ENCODE data around the gene NGEF. TPM values are rescaled to one million over a fixed set of nuclear protein-coding genes. Genes with fewer than 3 reads are reported as not detected.

NGEF gene
- total and polyA plus RNA-seq, 4 donors = 10.6 to 22.6 (median 10.8) TPM

- H3K9ac ChIP-seq (ENCODE audit: low read depth in 1 of 2, low read length in 2 of 2) = no peak overlapping the region
- peak overlapping the region; percentile 81 for H3K27ac ChIP-seq (ENCODE audit: low read depth in 1 of 2, low read length in 2 of 2)
- no peaks in the 10 kb centered on the region for H3K27me3 ChIP-seq (ENCODE audit: control insufficient read depth in 4 of 4, insufficient read depth in 4 of 4, low read length in 3 of 4)
- peaks cover 0 to 3% (median 1%) of the 10 kb centered on the region in 4 donors for H3K36me3 ChIP-seq (ENCODE audit: control insufficient read depth in 4 of 4, insufficient read depth in 3 of 4, low read depth in 1 of 4, low read length in 3 of 4)
- peak; percentile 13 for TF ChIP-seq SP1 (IDR thresholded peaks at IDR 0.05)
- no peak for TF ChIP-seq JUND (IDR thresholded peaks at IDR 0.05)
- peak in 1 of 2 donors; percentile 40 for TF ChIP-seq HNF4A (conservative IDR thresholded peaks at IDR 0.05)
- TF ChIP-seq CTCF (IDR thresholded peaks at IDR 0.05; ENCODE audit: low read depth, low read length, missing input control) = no peak
- TF ChIP-seq FOXA1 (IDR thresholded peaks at IDR 0.05) = no peak
- TF ChIP-seq ZBTB33 (IDR thresholded peaks at IDR 0.05) = no peak
- TF ChIP-seq FOXA2 (IDR thresholded peaks at IDR 0.05) = no peak
- peak; percentile 16 for TF ChIP-seq REST (IDR thresholded peaks at IDR 0.05)
- no peak for TF ChIP-seq GABPA (IDR thresholded peaks at IDR 0.05 in 1 of 2, conservative IDR thresholded peaks at IDR 0.05 in 1 of 2)
- no peak for TF ChIP-seq MAX (IDR thresholded peaks at IDR 0.05)
- no peak for TF ChIP-seq ATF3 (IDR thresholded peaks at IDR 0.05)
- peak in 1 of 2 donors; percentile 12 for TF ChIP-seq RXRA (IDR thresholded peaks at IDR 0.05)
- no peak for TF ChIP-seq YY1 (IDR thresholded peaks at IDR 0.05)
- peak in 1 of 2 donors; percentile 14 for TF ChIP-seq RAD21 (IDR thresholded peaks at IDR 0.05)
- TF ChIP-seq EGR1 (IDR thresholded peaks at IDR 0.05; ENCODE audit: low read depth in 2 of 2) = no peak
- no peak for TF ChIP-seq TAF1 (conservative IDR thresholded peaks at IDR 0.05)
- no peak for DNase-seq (ENCODE audit: low spot score)
- peaks cover 4 to 44% (median 27%) of the 10 kb centered on the region in 4 donors for H3K4me1 ChIP-seq (ENCODE audit: control insufficient read depth in 4 of 4, insufficient read depth in 4 of 4, low read length in 3 of 4)
- H3K4me3 ChIP-seq (ENCODE audit: low read depth in 1 of 3, low read length in 3 of 3) = no peak overlapping the region
- no peaks in the 10 kb centered on the region for H3K9me3 ChIP-seq (ENCODE audit: control insufficient read depth in 4 of 4, low read length in 3 of 4)
- WGBS = 51% methylated on average over 6 of the region's 6 CpGs
Measured at GRCh38 chr2:232873909-232874641, 139.0 kb downstream of the NGEF start.
